GM23338 (cell line): Measurements from ENCODE around the gene DIABLO. TPM values are rescaled to one million over a fixed set of nuclear protein-coding genes. Genes with fewer than 3 reads are reported as not detected.

Experiments
- ATAC-seq: fragments of 200-7000 bp; cut with Tn5 transposase; 3 replicates; pipeline ENCODE4 v1.9.1; 2020
- DNase-seq: peaks from one replicate; pipeline ENCODE4 v3.0.0-alpha.2; 2015; ENCODE audit warnings: low spot score
- H2AFZ ChIP-seq: fragments of 200-600 bp; sonication (generic); 2 replicates; pipeline ENCODE4 v1.8.0; 2016; ENCODE audit warnings: antibody characterized with exemption, mild to moderate bottlenecking, moderate library complexity
- H3F3A ChIP-seq: fragments of 200-600 bp; sonication (generic); replicated peaks from 2 replicates; pipeline ENCODE4 v1.8.0; 2017; ENCODE audit warnings: antibody characterized with exemption, mixed run types, low read depth
- H3K27ac ChIP-seq: fragments of 200-600 bp; sonication (generic); 2 replicates; pipeline ENCODE4 v1.6.1; 2016; ENCODE audit warnings: low read depth
- H3K27me3 ChIP-seq: fragments of 200-600 bp; sonication (generic); 2 replicates; pipeline ENCODE4 v1.8.0; 2016; ENCODE audit warnings: mild to moderate bottlenecking, mixed run types, moderate library complexity; ENCODE audit not compliant: insufficient read depth
- H3K36me3 ChIP-seq: fragments of 200-600 bp; sonication (generic); 2 replicates; pipeline ENCODE4 v1.8.0; 2016; ENCODE audit warnings: mild to moderate bottlenecking; ENCODE audit not compliant: insufficient read depth
- H3K4me1 ChIP-seq: fragments of 200-600 bp; sonication (generic); 2 replicates; pipeline ENCODE4 v1.8.0; 2016; ENCODE audit warnings: mild to moderate bottlenecking, moderate library complexity; ENCODE audit not compliant: insufficient read depth
- H3K4me2 ChIP-seq: fragments of 200-600 bp; sonication (generic); 2 replicates; pipeline ENCODE4 v1.7.1; 2017; ENCODE audit warnings: mixed run types
- H3K4me3 ChIP-seq: fragments of 200-600 bp; sonication (generic); 2 replicates; pipeline ENCODE4 v1.6.1; 2016; ENCODE audit warnings: mixed run types
- H3K79me2 ChIP-seq: fragments of 200-600 bp; sonication (generic); replicated peaks from 2 replicates; pipeline ENCODE4 v1.8.0; 2017; ENCODE audit warnings: mild to moderate bottlenecking; ENCODE audit not compliant: insufficient read depth
- H3K9me2 ChIP-seq: fragments of 200-600 bp; sonication (generic); 2 replicates; pipeline ENCODE4 v1.8.0; 2017; ENCODE audit not compliant: insufficient read depth
- H4K20me1 ChIP-seq: fragments of 200-600 bp; sonication (generic); replicated peaks from 2 replicates; pipeline ENCODE4 v1.8.0; 2017; ENCODE audit warnings: mild to moderate bottlenecking; ENCODE audit not compliant: insufficient read depth
- H3K27ac Mint-ChIP-seq: 2 replicates; pipeline ENCODE4 v1.8.0; 2020; ENCODE audit warnings: inconsistent platforms, mild to moderate bottlenecking, moderate library complexity, mixed read lengths
- H3K27me3 Mint-ChIP-seq: 3 replicates; pipeline ENCODE4 v1.8.0; 2022; ENCODE audit warnings: low read depth, mild to moderate bottlenecking, moderate library complexity, mixed read lengths, inconsistent platforms; ENCODE audit not compliant: insufficient read depth, poor library complexity
- H3K36me3 Mint-ChIP-seq: 3 replicates; pipeline ENCODE4 v1.8.0; 2021; ENCODE audit warnings: low read depth, mild to moderate bottlenecking, inconsistent platforms, moderate library complexity, mixed read lengths
- H3K4me1 Mint-ChIP-seq: 3 replicates; pipeline ENCODE4 v1.8.0; 2020; ENCODE audit warnings: mild to moderate bottlenecking, inconsistent platforms, mixed read lengths
- H3K4me3 Mint-ChIP-seq: 3 replicates; pipeline ENCODE4 v1.8.0; 2021; ENCODE audit warnings: moderate library complexity, mild to moderate bottlenecking, inconsistent platforms, mixed read lengths
- H3K9me3 Mint-ChIP-seq: 3 replicates; pipeline ENCODE4 v1.8.0; 2020; ENCODE audit warnings: moderate library complexity, mild to moderate bottlenecking, inconsistent platforms, mixed read lengths
- CREB1 ChIP-seq: fragments of 250-450 bp; sonication (Bioruptor Pico); IDR thresholded peaks from 2 replicates; pipeline ENCODE4 v1.5.0; 2020; ENCODE audit warnings: low read depth, mild to moderate bottlenecking, moderate library complexity
- ETS1 ChIP-seq: IDR thresholded peaks from 2 replicates; pipeline ENCODE4 v1.6.1; 2016; ENCODE audit warnings: antibody characterized with exemption
- EZH2 ChIP-seq: fragments of 200-600 bp; sonication (generic); IDR thresholded peaks from one replicate; pipeline ENCODE4 v1.8.0; 2017; ENCODE audit warnings: antibody characterized with exemption, mild to moderate bottlenecking, low read depth; ENCODE audit not compliant: unreplicated experiment
- POLR2AphosphoS5 ChIP-seq: IDR thresholded peaks from 2 replicates; pipeline ENCODE4 v1.6.1; 2016; ENCODE audit warnings: antibody characterized with exemption, low read depth
- STAT1 ChIP-seq: IDR thresholded peaks from one replicate; pipeline ENCODE4 v1.6.1; 2016; ENCODE audit warnings: antibody characterized with exemption; ENCODE audit not compliant: unreplicated experiment
- ZNF114 ChIP-seq: fragments of 250-450 bp; sonication (Bioruptor Pico); IDR thresholded peaks from 2 replicates; pipeline ENCODE4 v1.5.0; 2020; ENCODE audit warnings: mild to moderate bottlenecking, moderate library complexity
- polyA plus RNA-seq: library from polyadenylated mRNA; unstranded; fragments of >200 nt; fragmentation: Nextera tagmentation; extraction: Ambion mirVana; gene quantifications from 2 replicates; pipeline ENCODE4 v1.2.1, GENCODE V29; 2016
- total RNA-seq: library from RNA; depleted of rRNA; stranded (reverse); fragments of >200 nt; shearing (Covaris generic); gene quantifications from 2 replicates; pipeline ENCODE4 v1.2.3, GENCODE V29; 2014
- TF ChIP-seq, protein P1 (sequence below), 2 experiments: fragments of 200-600 bp in 1 of 2; sonication (generic) in 1 of 2; conservative IDR thresholded peaks; 2 replicates each; pipeline versions ENCODE4 v1.5.1 to v1.6.1; 2016 to 2017; ENCODE audit warnings: antibody characterized with exemption in 2 of 2, low read depth in 2 of 2, mild to moderate bottlenecking in 2 of 2, moderate library complexity in 1 of 2

The DIABLO gene
- total and polyA plus RNA-seq, 2 experiments from 2014 or later: 72.0 to 82.7 TPM

GRCh38 chr12:122275459-122275858 lies 49.6 kb upstream of the DIABLO start:
- Histone ChIP-seq H3K4me1 (no peaks in the 10 kb centered on the region), H3K27ac (no peak overlapping the region), H3K27me3 (no peaks in the 10 kb centered on the region), H3K9me2 (no peaks in the 10 kb centered on the region), H3K4me3 (no peak overlapping the region), H2AFZ (no peak overlapping the region), H3K79me2 (no peaks in the 10 kb centered on the region), H3K36me3 (no peaks in the 10 kb centered on the region; the same call in 1 of the 2 replicates), H4K20me1 (no peaks in the 10 kb centered on the region), H3F3A (no peaks in the 10 kb centered on the region), H3K4me2 (no peak overlapping the region)
- Mint-ChIP-seq H3K27ac (peak overlapping the region; percentile 66; the same call in 1 of the 2 replicates), H3K4me1 (no peaks in the 10 kb centered on the region; the same call in 2 of the 3 replicates), H3K4me3 (no peak overlapping the region), H3K9me3 (no peaks in the 10 kb centered on the region), H3K36me3 (no peaks in the 10 kb centered on the region), H3K27me3 (no peaks in the 10 kb centered on the region)
- TF ChIP-seq CREB1 (no peak), STAT1 (no peak), EZH2 (no peak)
- TF ChIP-seq, protein P1, sequence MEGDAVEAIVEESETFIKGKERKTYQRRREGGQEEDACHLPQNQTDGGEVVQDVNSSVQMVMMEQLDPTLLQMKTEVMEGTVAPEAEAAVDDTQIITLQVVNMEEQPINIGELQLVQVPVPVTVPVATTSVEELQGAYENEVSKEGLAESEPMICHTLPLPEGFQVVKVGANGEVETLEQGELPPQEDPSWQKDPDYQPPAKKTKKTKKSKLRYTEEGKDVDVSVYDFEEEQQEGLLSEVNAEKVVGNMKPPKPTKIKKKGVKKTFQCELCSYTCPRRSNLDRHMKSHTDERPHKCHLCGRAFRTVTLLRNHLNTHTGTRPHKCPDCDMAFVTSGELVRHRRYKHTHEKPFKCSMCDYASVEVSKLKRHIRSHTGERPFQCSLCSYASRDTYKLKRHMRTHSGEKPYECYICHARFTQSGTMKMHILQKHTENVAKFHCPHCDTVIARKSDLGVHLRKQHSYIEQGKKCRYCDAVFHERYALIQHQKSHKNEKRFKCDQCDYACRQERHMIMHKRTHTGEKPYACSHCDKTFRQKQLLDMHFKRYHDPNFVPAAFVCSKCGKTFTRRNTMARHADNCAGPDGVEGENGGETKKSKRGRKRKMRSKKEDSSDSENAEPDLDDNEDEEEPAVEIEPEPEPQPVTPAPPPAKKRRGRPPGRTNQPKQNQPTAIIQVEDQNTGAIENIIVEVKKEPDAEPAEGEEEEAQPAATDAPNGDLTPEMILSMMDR (conservative IDR thresholded peaks at IDR 0.05; ENCODE audit: low read depth in 2 of 2): no peak
- no peak for DNase-seq
- ATAC-seq: no peak

DNA sequence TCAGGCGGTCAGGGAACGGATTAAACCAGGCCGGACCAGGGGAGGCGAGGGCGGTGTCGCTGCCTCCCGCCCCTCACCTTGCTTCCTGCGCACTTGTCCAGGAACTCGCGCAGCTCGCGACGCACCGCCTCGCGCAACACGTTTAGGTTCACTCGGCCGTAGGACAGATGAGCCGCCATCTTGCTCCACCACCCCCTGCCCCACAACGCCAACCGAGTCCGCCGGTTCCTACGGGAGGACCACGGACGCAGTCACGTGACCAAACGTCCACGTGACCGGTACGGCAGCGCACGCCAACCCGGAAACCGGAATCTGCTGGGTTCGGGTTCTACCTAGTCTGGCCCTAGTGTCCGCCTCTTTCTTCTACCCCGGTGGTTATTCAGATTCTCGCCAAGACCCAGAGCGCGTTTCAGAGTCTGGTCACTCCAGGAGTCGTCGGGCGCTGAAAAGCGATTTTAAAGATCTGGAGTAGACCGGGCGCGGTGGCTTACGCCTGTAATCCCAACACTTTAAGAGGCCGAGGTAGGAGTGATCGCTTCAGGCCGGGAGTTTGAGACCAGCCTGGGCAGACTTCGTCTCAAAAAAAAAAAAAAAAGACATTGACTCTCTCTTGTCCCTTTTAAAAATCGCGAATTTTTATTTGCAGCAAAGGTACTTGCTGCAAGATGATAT lies 40.5 kb upstream of the DIABLO start, which contains the start of gene VPS33A:
Gene VPS33A (minus strand): TSS at position 265 of the 672 bp plus-strand sequence. CDS start 86 bp downstream, at position 179.
- H3K4me1 Mint-ChIP-seq: no peaks in the 10 kb centered on the region; the same call in 2 of the 3 replicates
- peak within 1 kb of the TSS; percentile 92 for H3K27ac ChIP-seq
- no peaks in the 10 kb centered on the region for H3K27me3 ChIP-seq
- peaks cover 3% of the 10 kb centered on the region for H3K9me3 Mint-ChIP-seq
- peak within 1 kb of the TSS; percentile 89 for H3K4me2 ChIP-seq
- H3K27ac Mint-ChIP-seq: peak within 1 kb of the TSS; percentile 99
- H3K27me3 Mint-ChIP-seq: peaks cover 15% of the 10 kb centered on the region
- peak; percentile 98 for DNase-seq
- H3F3A ChIP-seq: no peaks in the 10 kb centered on the region
- peaks cover 7% of the 10 kb centered on the region for H3K4me1 ChIP-seq
- peak within 1 kb of the TSS; percentile 88 for H3K4me3 ChIP-seq
- peaks cover 11% of the 10 kb centered on the region for H3K79me2 ChIP-seq
- H4K20me1 ChIP-seq: no peaks in the 10 kb centered on the region
- peak within 1 kb of the TSS; percentile 90 for H2AFZ ChIP-seq
- H3K9me2 ChIP-seq: no peaks in the 10 kb centered on the region
- H3K4me3 Mint-ChIP-seq: peak within 1 kb of the TSS; percentile 96
- peaks cover 5% of the 10 kb centered on the region; the same call in 1 of the 2 replicates for H3K36me3 ChIP-seq
- TF ChIP-seq ETS1 (peak; percentile 85), CREB1 (peak; percentile 74), POLR2AphosphoS5 (peak; percentile 95), ZNF114 (CRISPR knock-in tag) (no peak)
- H3K36me3 Mint-ChIP-seq: peaks cover 22% of the 10 kb centered on the region
- peak; percentile 96 for ATAC-seq
